ENCODE results near the gene FHAD1. TPM values are rescaled to one million over a fixed set of nuclear protein-coding genes. Genes with fewer than 3 reads are reported as not detected.

FHAD1 gene
- total and polyA plus RNA-seq, 2 donors (not counting 1 experiment from before 2014, with no cell fraction given): not detected

GRCh38 chr1:15312626-15313411, 65.8 kb downstream of the FHAD1 start:
- Mint-ChIP-seq H3K27ac (no peak overlapping the region), H3K27me3 (peaks cover 7% of the 10 kb centered on the region), H3K4me1 (no peaks in the 10 kb centered on the region), H3K4me3 (no peak overlapping the region), H3K9me3 (ENCODE audit: insufficient read depth) (no peaks in the 10 kb centered on the region)
- 60% methylated on average over 11 of the region's 16 CpGs for WGBS (ENCODE audit: insufficient coverage)
- DNase-seq (no peak), ATAC-seq (ENCODE audit: low read depth) (no peak)
- no peaks in the 10 kb centered on the region for H3K36me3 ChIP-seq (replicated peaks in 1 of 2; ENCODE audit: control extremely low read depth in 1 of 2, control insufficient read depth in 1 of 2, extremely low read depth in 1 of 2, insufficient read depth in 2 of 2, low read length in 1 of 2)
- H3K4me2 ChIP-seq (replicated peaks; ENCODE audit: low read depth, low read length, poor library complexity, severe bottlenecking): no peak overlapping the region
- H3K9ac ChIP-seq (ENCODE audit: low read length): no peak overlapping the region
- H3K27me3 ChIP-seq (replicated peaks in 1 of 4; ENCODE audit: control extremely low read depth in 1 of 4, control insufficient read depth in 3 of 4, insufficient read depth in 4 of 4, low read length in 3 of 4): no peaks in the 10 kb centered on the region
- H3K4me1 ChIP-seq (ENCODE audit: control insufficient read depth in 2 of 2, insufficient read depth in 2 of 2, low read length in 2 of 2): no peaks in the 10 kb centered on the region
- no peak overlapping the region for H2AFZ ChIP-seq (ENCODE audit: insufficient read depth, low read depth, low read length, poor library complexity, severe bottlenecking)
- no peak overlapping the region for H3K4me3 ChIP-seq (ENCODE audit: control extremely low read depth in 1 of 5, extremely low read depth in 1 of 5, insufficient read depth in 1 of 5, low read depth in 2 of 5, low read length in 4 of 5)
- no peak overlapping the region for H3K27ac ChIP-seq (ENCODE audit: low read length in 2 of 2)
- POLR2A ChIA-PET: no interaction called here
- no peak for TF ChIP-seq EZH2 (IDR thresholded peaks at IDR 0.05; ENCODE audit: borderline replicate concordance, insufficient read depth, low read depth, low read length, poor library complexity, severe bottlenecking)
- TF ChIP-seq CTCF (IDR thresholded peaks at IDR 0.05): no peak
- H4K20me1 ChIP-seq (ENCODE audit: control insufficient read depth, insufficient read depth, low read length, poor library complexity, severe bottlenecking): no peaks in the 10 kb centered on the region
- CTCF ChIA-PET: interaction anchor here (0.8 to 1.7 kb wide), 2 partner anchors 10 to 119 kb away, joined by 4 to 7 read pairs; no protein-coding TSS in a partner anchor
- H3K79me2 ChIP-seq (ENCODE audit: control insufficient read depth, insufficient read depth, low read length): no peaks in the 10 kb centered on the region
- H3K9me3 ChIP-seq (ENCODE audit: control extremely low read depth in 1 of 3, control insufficient read depth in 2 of 3, insufficient read depth in 1 of 3, low read length in 2 of 3): peaks cover 0 to 2% (median 0%) of the 10 kb centered on the region in 3 donors
- intact Hi-C loops (cut with micrococcal nuclease): no loop called here
